HepG2 (cell line): ENCODE results near the gene TRIM28. TPM values are rescaled to one million over a fixed set of nuclear protein-coding genes. Genes with fewer than 3 reads are reported as not detected.

ENCODE experiments used
- FOXO4 ChIP-seq: sonication (generic); formaldehyde crosslinking; conservative IDR thresholded peaks from 2 replicates; pipeline ENCODE4 v1.8.1; 2023; ENCODE audit warnings: missing genetic modification reagents
- GATA4 ChIP-seq: sonication (generic); IDR thresholded peaks from 2 replicates; pipeline ENCODE4 v1.6.1; 2016; ENCODE audit warnings: antibody characterized with exemption, low read depth, borderline replicate concordance
- HDAC1 ChIP-seq: sonication (generic); formaldehyde crosslinking; IDR thresholded peaks from 2 replicates; pipeline ENCODE4 v1.5.1; 2020; ENCODE audit warnings: mild to moderate bottlenecking, missing genetic modification reagents
- HNRNPUL1 ChIP-seq: fragments of 200-400 bp; formaldehyde crosslinking; IDR thresholded peaks from 2 replicates; pipeline ENCODE4 v1.6.1; 2017; ENCODE audit warnings: low read depth, mild to moderate bottlenecking, low read length, moderate library complexity
- JDP2 ChIP-seq: sonication (generic); formaldehyde crosslinking; IDR thresholded peaks from 2 replicates; pipeline ENCODE4 v1.8.1; 2022; ENCODE audit warnings: missing genetic modification reagents, borderline replicate concordance
- KDM3A ChIP-seq: IDR thresholded peaks from 2 replicates; pipeline ENCODE4 v1.6.1; 2018; ENCODE audit warnings: low read depth, missing compliant biosample characterization
- LBX2 ChIP-seq: sonication (generic); formaldehyde crosslinking; IDR thresholded peaks from 2 replicates; pipeline ENCODE4 v1.5.0; 2020; ENCODE audit warnings: missing genetic modification reagents, mild to moderate bottlenecking, borderline replicate concordance
- MED8 ChIP-seq: sonication (generic); formaldehyde crosslinking; IDR thresholded peaks from 2 replicates; pipeline ENCODE4 v1.8.1; 2023; ENCODE audit warnings: mild to moderate bottlenecking, missing genetic modification reagents; ENCODE audit not compliant: insufficient replicate concordance
- NCOA2 ChIP-seq: sonication (generic); formaldehyde crosslinking; IDR thresholded peaks from 2 replicates; pipeline ENCODE4 v1.8.0; 2022; ENCODE audit warnings: inconsistent platforms
- PHF21A ChIP-seq: sonication (generic); formaldehyde crosslinking; IDR thresholded peaks from 2 replicates; pipeline ENCODE4 v1.5.0; 2020; ENCODE audit warnings: mild to moderate bottlenecking, missing genetic modification reagents
- TBX3 ChIP-seq: fragments of 450-650 bp; IDR thresholded peaks from 2 replicates; pipeline ENCODE4 v1.6.1; 2017; ENCODE audit warnings: antibody characterized with exemption, mild to moderate bottlenecking, inconsistent platforms, borderline replicate concordance
- ZBTB38 ChIP-seq: sonication (generic); formaldehyde crosslinking; IDR thresholded peaks from 2 replicates; pipeline ENCODE4 v1.5.1; 2020; ENCODE audit warnings: mild to moderate bottlenecking, missing genetic modification reagents
- ZBTB40 ChIP-seq, 2 experiments: fragments of 450-650 bp in 1 of 2; sonication (generic) in 1 of 2; formaldehyde crosslinking in 1 of 2; IDR thresholded peaks; 2 replicates each; pipeline versions ENCODE4 v1.6.1 to v1.8.0; 2016 to 2022; ENCODE audit warnings: antibody characterized with exemption in 1 of 2, mild to moderate bottlenecking in 1 of 2, missing genetic modification reagents in 1 of 2
- ZFP1 ChIP-seq: IDR thresholded peaks from 2 replicates; pipeline ENCODE4 v1.6.1; 2016
- ZNF235 ChIP-seq: sonication (generic); formaldehyde crosslinking; IDR thresholded peaks from 2 replicates; pipeline ENCODE4 v1.8.1; 2023; ENCODE audit warnings: mild to moderate bottlenecking, missing genetic modification reagents, borderline replicate concordance
- ZNF317 ChIP-seq: sonication (generic); formaldehyde crosslinking; IDR thresholded peaks from 2 replicates; pipeline ENCODE4 v1.5.0; 2020; ENCODE audit warnings: mild to moderate bottlenecking, missing genetic modification reagents
- ZNF570 ChIP-seq: sonication (generic); formaldehyde crosslinking; IDR thresholded peaks from 2 replicates; pipeline ENCODE4 v1.4.0; 2020; ENCODE audit warnings: mild to moderate bottlenecking, missing genetic modification reagents, borderline replicate concordance
- ZNF598 ChIP-seq: sonication (generic); formaldehyde crosslinking; IDR thresholded peaks from 2 replicates; pipeline ENCODE4 v1.5.1; 2020; ENCODE audit warnings: mild to moderate bottlenecking, missing genetic modification reagents, borderline replicate concordance
- polyA plus RNA-seq, 8 experiments: library from polyadenylated mRNA; depleted of rRNA in 3 of 8; stranded (reverse) in 7 of 8; unstranded in 1 of 8; fragments of >200 nt; fragmentation: Illumina TruSeq in 4 of 8; extraction: Trizol in 4 of 8; gene quantifications; 2 replicates each; pipeline versions ENCODE4 v1.2.1 to v1.2.3, GENCODE V29; 2011 to 2016; ENCODE audit warnings: low read depth in 4 of 8, missing spikeins in 1 of 8, mixed read lengths in 1 of 8; ENCODE audit not compliant: insufficient read depth in 1 of 8
- total RNA-seq, 5 experiments: library from RNA; depleted of rRNA; stranded (reverse); fragments of >200 nt; fragmentation: Illumina TruSeq; extraction: Trizol; gene quantifications; 2 replicates each; pipeline ENCODE4 v1.2.3, GENCODE V29; 2016; ENCODE audit warnings: low read depth in 1 of 5

The TRIM28 gene
- total and polyA plus RNA-seq, 2 of the 13 experiments (the other 11 are each of a cell fraction or from before 2014, with no cell fraction given) = 361 to 439 TPM

- TF ChIP-seq GATA4 (no peak), TBX3 (peak; percentile 9; the same call in 1 of the 2 replicates), NCOA2 (CRISPR knock-in tag) (peak; percentile 33; the same call in 1 of the 2 replicates), ZFP1 (CRISPR knock-in tag) (no peak), ZBTB38 (CRISPR knock-in tag) (peak; percentile 58), ZBTB40 (IDR thresholded peaks at IDR 0.05) (no peak), ZBTB40 (CRISPR knock-in tag; IDR thresholded peaks at IDR 0.05) (peak; percentile 23; the same call in 1 of the 2 replicates), ZNF317 (peak; percentile 69; the same call in 1 of the 2 replicates), JDP2 (CRISPR knock-in tag) (no peak), MED8 (CRISPR knock-in tag) (no peak), HDAC1 (CRISPR knock-in tag) (peak; percentile 64), ZNF235 (peak; percentile 15; the same call in 1 of the 2 replicates), FOXO4 (no peak), LBX2 (CRISPR knock-in tag) (peak; percentile 85; the same call in 1 of the 2 replicates), ZNF570 (no peak), ZNF598 (CRISPR knock-in tag) (peak; percentile 94; the same call in 1 of the 2 replicates), KDM3A (CRISPR knock-in tag) (peak; percentile 71; the same call in 1 of the 2 replicates), PHF21A (CRISPR knock-in tag) (peak; percentile 83), HNRNPUL1 (no peak)
Measured at GRCh38 chr19:58575183-58576041, 31.5 kb downstream of the TRIM28 start (continued).
